K562 (cell line): ENCODE results near the gene ASB11. TPM values are rescaled to one million over a fixed set of nuclear protein-coding genes. Genes with fewer than 3 reads are reported as not detected.
A peak's percentile ranks its signal among the peaks of the same experiment; 100 is the strongest.

ENCODE experiments used
- BRCA1 ChIP-seq, 2 experiments: fragments of 450-650 bp in 1 of 2; sonication (generic) in 1 of 2; formaldehyde crosslinking in 1 of 2; IDR thresholded peaks; 2 replicates each; pipeline versions ENCODE4 v1.5.0 to v1.6.1; 2017 to 2020; ENCODE audit warnings: mild to moderate bottlenecking in 1 of 2, missing genetic modification reagents in 1 of 2
- BRD4 ChIP-seq: fragments of 200-600 bp; sonication (generic); IDR thresholded peaks from 2 replicates; pipeline ENCODE4 v1.6.1; 2017; ENCODE audit warnings: inconsistent platforms
- FOXJ3 ChIP-seq: sonication (generic); formaldehyde crosslinking; IDR thresholded peaks from 2 replicates; pipeline ENCODE4 v1.4.0; 2020; ENCODE audit warnings: mild to moderate bottlenecking, missing genetic modification reagents
- HNRNPLL ChIP-seq: fragments of 200-400 bp; formaldehyde crosslinking; IDR thresholded peaks from 2 replicates; pipeline ENCODE4 v1.6.1; 2017; ENCODE audit warnings: low read length, low read depth, mild to moderate bottlenecking; ENCODE audit not compliant: poor library complexity, severe bottlenecking
- KAT2B ChIP-seq: IDR thresholded peaks from one replicate; pipeline ENCODE4 v1.6.1; 2012; ENCODE audit warnings: low read depth, mild to moderate bottlenecking, control low read depth, inconsistent platforms, low read length, moderate library complexity
- MBD2 ChIP-seq: sonication (generic); IDR thresholded peaks from 2 replicates; pipeline ENCODE4 v1.6.1; 2016; ENCODE audit warnings: low read depth, borderline replicate concordance
- NONO ChIP-seq, 2 experiments: fragments of 200-400 bp in 1 of 2; fragments of 450-650 bp in 1 of 2; formaldehyde crosslinking in 1 of 2; IDR thresholded peaks; 2 replicates each; pipeline ENCODE4 v1.6.1; 2017; ENCODE audit warnings: low read depth in 2 of 2, mild to moderate bottlenecking in 2 of 2, moderate library complexity in 2 of 2, low read length in 1 of 2
- TAF9B ChIP-seq: fragments of 450-650 bp; IDR thresholded peaks from 2 replicates; pipeline ENCODE4 v1.6.1; 2018; ENCODE audit warnings: mild to moderate bottlenecking; ENCODE audit not compliant: partially characterized antibody
- ZNF41 ChIP-seq: fragments of 250-450 bp; sonication (Bioruptor Pico); conservative IDR thresholded peaks from 2 replicates; pipeline ENCODE4 v1.4.0; 2020; ENCODE audit warnings: mild to moderate bottlenecking
- ZNF431 ChIP-seq: sonication (generic); formaldehyde crosslinking; IDR thresholded peaks from 2 replicates; pipeline ENCODE4 v1.8.0; 2022; ENCODE audit warnings: mild to moderate bottlenecking, missing genetic modification reagents
- ZNF551 ChIP-seq: fragments of 250-450 bp; sonication (Bioruptor Pico); IDR thresholded peaks from 2 replicates; pipeline ENCODE4 v1.5.0; 2021; ENCODE audit warnings: mild to moderate bottlenecking, moderate library complexity
- ZNF707 ChIP-seq: fragments of 250-450 bp; sonication (Bioruptor Pico); conservative IDR thresholded peaks from 2 replicates; pipeline ENCODE4 v1.8.0; 2022; ENCODE audit warnings: inconsistent platforms, mild to moderate bottlenecking, moderate library complexity
- polyA plus RNA-seq, 8 experiments: library from polyadenylated mRNA; depleted of rRNA in 4 of 8; stranded (reverse) in 5 of 8; unstranded in 3 of 8; fragments of >200 nt; fragmentation: Nextera tagmentation in 2 of 8; fragmentation: Illumina TruSeq in 1 of 8; extraction: Ambion mirVana in 2 of 8; extraction: Trizol in 1 of 8; gene quantifications; 2 replicates each; pipeline versions ENCODE4 v1.2.1 to v1.2.3, GENCODE V29; 2011 to 2014; ENCODE audit warnings: inconsistent platforms in 1 of 8, missing spikeins in 1 of 8
- total RNA-seq, 7 experiments: library from RNA; depleted of rRNA in 6 of 7; stranded (reverse); fragments of >200 nt in 6 of 7; fragmentation: Illumina TruSeq in 2 of 7; extraction: Trizol in 2 of 7; gene quantifications; 2 replicates each; pipeline versions ENCODE4 v1.2.1 to v1.2.3, GENCODE V29; 2011 to 2021; ENCODE audit warnings: low replicate concordance in 1 of 7
- TF ChIP-seq, protein P1 (sequence below): sonication (generic); formaldehyde crosslinking; IDR thresholded peaks from 2 replicates; pipeline ENCODE4 v1.8.0; 2022; ENCODE audit warnings: missing genetic modification reagents, mild to moderate bottlenecking, borderline replicate concordance
- TF ChIP-seq, protein P2 (sequence below): fragments of 250-450 bp; sonication (Bioruptor Pico); IDR thresholded peaks from 2 replicates; pipeline ENCODE4 v1.8.0; 2022; ENCODE audit warnings: moderate library complexity, mild to moderate bottlenecking, inconsistent platforms
- TF ChIP-seq, protein P3 (sequence below): fragments of 250-450 bp; sonication (Bioruptor Pico); IDR thresholded peaks from 2 replicates; pipeline ENCODE4 v1.8.0; 2022; ENCODE audit warnings: inconsistent platforms
- TF ChIP-seq, protein P4 (sequence below), 2 experiments: fragments of 450-650 bp; IDR thresholded peaks; 2 replicates each; pipeline ENCODE4 v1.6.1; 2018; ENCODE audit warnings: mild to moderate bottlenecking in 2 of 2, low read depth in 1 of 2; ENCODE audit not compliant: partially characterized antibody in 2 of 2

Gene ASB11
- total and polyA plus RNA-seq, 9 of the 15 experiments (the other 6 are each of a cell fraction or from before 2014, with no cell fraction given), result not detected

DNA sequence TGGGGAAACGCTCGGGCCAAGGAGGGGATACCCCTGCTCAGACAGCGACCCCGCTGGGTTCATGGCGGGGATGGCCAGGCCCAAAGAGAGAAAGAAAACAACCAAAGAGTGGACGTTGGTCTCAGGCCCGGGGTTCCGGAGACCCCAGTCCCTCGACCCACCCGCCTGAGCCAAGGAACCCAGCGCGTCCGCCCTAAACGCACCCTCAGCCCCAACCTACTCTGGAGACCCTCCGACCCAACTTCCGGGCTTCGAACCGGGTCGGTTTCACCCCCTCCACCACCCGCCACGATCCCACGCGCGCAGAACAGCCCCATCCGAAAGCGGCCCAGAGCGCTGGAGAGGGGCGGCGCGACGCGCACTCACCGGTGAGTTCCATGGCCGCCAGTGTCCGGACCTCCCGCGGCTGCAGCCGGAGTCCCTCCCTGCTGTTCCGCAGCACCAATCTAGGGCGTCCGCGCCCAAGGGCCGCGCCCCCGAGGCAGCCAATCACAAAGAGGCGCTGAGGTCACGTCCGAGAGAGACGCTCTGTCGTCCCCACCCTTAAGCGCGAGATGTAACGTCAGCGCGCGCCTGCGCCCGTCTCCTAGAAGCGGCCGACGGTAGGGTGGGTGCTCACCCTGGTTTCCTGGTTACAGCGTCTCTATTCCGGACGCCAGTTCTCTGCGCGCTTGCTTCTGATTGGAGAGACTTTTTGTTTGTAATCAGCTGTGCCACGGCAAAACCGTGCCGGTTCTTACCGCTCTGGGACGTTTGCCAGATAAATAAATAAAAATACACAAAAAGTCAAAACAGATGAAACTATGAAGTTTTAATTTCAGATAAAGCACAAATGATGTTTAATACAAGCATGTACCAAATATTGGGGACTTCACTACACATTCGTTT is 19.9 kb upstream of the ASB11 start, which contains the start of gene PIGA (continued):
- TF ChIP-seq, protein P1, sequence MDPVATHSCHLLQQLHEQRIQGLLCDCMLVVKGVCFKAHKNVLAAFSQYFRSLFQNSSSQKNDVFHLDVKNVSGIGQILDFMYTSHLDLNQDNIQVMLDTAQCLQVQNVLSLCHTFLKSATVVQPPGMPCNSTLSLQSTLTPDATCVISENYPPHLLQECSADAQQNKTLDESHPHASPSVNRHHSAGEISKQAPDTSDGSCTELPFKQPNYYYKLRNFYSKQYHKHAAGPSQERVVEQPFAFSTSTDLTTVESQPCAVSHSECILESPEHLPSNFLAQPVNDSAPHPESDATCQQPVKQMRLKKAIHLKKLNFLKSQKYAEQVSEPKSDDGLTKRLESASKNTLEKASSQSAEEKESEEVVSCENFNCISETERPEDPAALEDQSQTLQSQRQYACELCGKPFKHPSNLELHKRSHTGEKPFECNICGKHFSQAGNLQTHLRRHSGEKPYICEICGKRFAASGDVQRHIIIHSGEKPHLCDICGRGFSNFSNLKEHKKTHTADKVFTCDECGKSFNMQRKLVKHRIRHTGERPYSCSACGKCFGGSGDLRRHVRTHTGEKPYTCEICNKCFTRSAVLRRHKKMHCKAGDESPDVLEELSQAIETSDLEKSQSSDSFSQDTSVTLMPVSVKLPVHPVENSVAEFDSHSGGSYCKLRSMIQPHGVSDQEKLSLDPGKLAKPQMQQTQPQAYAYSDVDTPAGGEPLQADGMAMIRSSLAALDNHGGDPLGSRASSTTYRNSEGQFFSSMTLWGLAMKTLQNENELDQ (CRISPR knock-in tag), result no peak
- TF ChIP-seq BRD4 (no peak), BRCA1 (IDR thresholded peaks at IDR 0.05) (no peak), BRCA1 (CRISPR knock-in tag; IDR thresholded peaks at IDR 0.05) (no peak), ZNF707 (CRISPR knock-in tag) (no peak), KAT2B (no peak), FOXJ3 (CRISPR knock-in tag) (no peak), TAF9B (peak; percentile 59), ZNF41 (CRISPR knock-in tag) (no peak), NONO (IDR thresholded peaks at IDR 0.05; ENCODE audit: low read depth in 2 of 2, low read length in 1 of 2) (0 out of 4 replicates have a peak, but pooled peaks of 1 of the 2 experiments have one; percentile 28), ZNF551 (CRISPR knock-in tag) (no peak), HNRNPLL (peak; percentile 93), ZNF431 (CRISPR knock-in tag) (no peak), MBD2 (peak; percentile 78)
- TF ChIP-seq, protein P2, sequence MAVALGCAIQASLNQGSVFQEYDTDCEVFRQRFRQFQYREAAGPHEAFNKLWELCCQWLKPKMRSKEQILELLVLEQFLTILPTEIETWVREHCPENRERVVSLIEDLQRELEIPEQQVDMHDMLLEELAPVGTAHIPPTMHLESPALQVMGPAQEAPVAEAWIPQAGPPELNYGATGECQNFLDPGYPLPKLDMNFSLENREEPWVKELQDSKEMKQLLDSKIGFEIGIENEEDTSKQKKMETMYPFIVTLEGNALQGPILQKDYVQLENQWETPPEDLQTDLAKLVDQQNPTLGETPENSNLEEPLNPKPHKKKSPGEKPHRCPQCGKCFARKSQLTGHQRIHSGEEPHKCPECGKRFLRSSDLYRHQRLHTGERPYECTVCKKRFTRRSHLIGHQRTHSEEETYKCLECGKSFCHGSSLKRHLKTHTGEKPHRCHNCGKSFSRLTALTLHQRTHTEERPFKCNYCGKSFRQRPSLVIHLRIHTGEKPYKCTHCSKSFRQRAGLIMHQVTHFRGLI (CRISPR knock-in tag), result no peak
- TF ChIP-seq, protein P3, sequence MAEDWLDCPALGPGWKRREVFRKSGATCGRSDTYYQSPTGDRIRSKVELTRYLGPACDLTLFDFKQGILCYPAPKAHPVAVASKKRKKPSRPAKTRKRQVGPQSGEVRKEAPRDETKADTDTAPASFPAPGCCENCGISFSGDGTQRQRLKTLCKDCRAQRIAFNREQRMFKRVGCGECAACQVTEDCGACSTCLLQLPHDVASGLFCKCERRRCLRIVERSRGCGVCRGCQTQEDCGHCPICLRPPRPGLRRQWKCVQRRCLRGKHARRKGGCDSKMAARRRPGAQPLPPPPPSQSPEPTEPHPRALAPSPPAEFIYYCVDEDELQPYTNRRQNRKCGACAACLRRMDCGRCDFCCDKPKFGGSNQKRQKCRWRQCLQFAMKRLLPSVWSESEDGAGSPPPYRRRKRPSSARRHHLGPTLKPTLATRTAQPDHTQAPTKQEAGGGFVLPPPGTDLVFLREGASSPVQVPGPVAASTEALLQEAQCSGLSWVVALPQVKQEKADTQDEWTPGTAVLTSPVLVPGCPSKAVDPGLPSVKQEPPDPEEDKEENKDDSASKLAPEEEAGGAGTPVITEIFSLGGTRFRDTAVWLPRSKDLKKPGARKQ (CRISPR knock-in tag), result no peak
- TF ChIP-seq, protein P4, sequence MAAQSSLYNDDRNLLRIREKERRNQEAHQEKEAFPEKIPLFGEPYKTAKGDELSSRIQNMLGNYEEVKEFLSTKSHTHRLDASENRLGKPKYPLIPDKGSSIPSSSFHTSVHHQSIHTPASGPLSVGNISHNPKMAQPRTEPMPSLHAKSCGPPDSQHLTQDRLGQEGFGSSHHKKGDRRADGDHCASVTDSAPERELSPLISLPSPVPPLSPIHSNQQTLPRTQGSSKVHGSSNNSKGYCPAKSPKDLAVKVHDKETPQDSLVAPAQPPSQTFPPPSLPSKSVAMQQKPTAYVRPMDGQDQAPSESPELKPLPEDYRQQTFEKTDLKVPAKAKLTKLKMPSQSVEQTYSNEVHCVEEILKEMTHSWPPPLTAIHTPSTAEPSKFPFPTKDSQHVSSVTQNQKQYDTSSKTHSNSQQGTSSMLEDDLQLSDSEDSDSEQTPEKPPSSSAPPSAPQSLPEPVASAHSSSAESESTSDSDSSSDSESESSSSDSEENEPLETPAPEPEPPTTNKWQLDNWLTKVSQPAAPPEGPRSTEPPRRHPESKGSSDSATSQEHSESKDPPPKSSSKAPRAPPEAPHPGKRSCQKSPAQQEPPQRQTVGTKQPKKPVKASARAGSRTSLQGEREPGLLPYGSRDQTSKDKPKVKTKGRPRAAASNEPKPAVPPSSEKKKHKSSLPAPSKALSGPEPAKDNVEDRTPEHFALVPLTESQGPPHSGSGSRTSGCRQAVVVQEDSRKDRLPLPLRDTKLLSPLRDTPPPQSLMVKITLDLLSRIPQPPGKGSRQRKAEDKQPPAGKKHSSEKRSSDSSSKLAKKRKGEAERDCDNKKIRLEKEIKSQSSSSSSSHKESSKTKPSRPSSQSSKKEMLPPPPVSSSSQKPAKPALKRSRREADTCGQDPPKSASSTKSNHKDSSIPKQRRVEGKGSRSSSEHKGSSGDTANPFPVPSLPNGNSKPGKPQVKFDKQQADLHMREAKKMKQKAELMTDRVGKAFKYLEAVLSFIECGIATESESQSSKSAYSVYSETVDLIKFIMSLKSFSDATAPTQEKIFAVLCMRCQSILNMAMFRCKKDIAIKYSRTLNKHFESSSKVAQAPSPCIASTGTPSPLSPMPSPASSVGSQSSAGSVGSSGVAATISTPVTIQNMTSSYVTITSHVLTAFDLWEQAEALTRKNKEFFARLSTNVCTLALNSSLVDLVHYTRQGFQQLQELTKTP (IDR thresholded peaks at IDR 0.05; ENCODE audit: low read depth in 1 of 2, partially characterized antibody in 2 of 2), result no peak
